ENCODE measurements around the gene ZNF746. TPM values are rescaled to one million over a fixed set of nuclear protein-coding genes. Genes with fewer than 3 reads are reported as not detected.

The ZNF746 gene
- total and polyA plus RNA-seq, 10 of the 15 experiments (the other 5 are each of a cell fraction or from before 2014, with no cell fraction given), result 1.2 to 19.0 (median 6.3) TPM

GRCh38 chr7:149469806-149470205 lies 27.8 kb downstream of the ZNF746 start:
- DNase-seq (ENCODE audit: low read depth, low spot score) (no peak), ATAC-seq (no peak), FAIRE-seq (no peak)
- 96% methylated on average over 8 of the region's 8 CpGs for WGBS (ENCODE audit: insufficient coverage, insufficient replicate concordance, low lambda C conversion rate, missing lambda C conversion rate)
- in situ Hi-C loops (cut with MboI), result no loop called here
- POLR2A ChIA-PET, result no interaction called here
- H3K79me2 ChIP-seq (ENCODE audit: control insufficient read depth, insufficient read depth, low read length), result no peaks in the 10 kb centered on the region
- RAD21 ChIA-PET (ENCODE audit: unreplicated experiment), result no interaction called here
- no peak overlapping the region for H3K4me3 ChIP-seq
- TF ChIP-seq MEF2A (IDR thresholded peaks at IDR 0.05; ENCODE audit: insufficient read depth, low read depth, low read length), result no peak
- TF ChIP-seq NR2C1 (IDR thresholded peaks at IDR 0.05), result no peak
- no peak for TF ChIP-seq ZNF207 (IDR thresholded peaks at IDR 0.05; ENCODE audit: borderline replicate concordance)
- TF ChIP-seq KLF5 (IDR thresholded peaks at IDR 0.05; ENCODE audit: partially characterized antibody), result no peak
- no peak for TF ChIP-seq ELK1 (IDR thresholded peaks at IDR 0.05; ENCODE audit: low read depth, low read length)
- TF ChIP-seq RELB (IDR thresholded peaks at IDR 0.05; ENCODE audit: low read depth), result no peak
- no peak for TF ChIP-seq KAT2A (conservative IDR thresholded peaks at IDR 0.05; ENCODE audit: control insufficient read depth, low read depth, low read length)
- no peak for TF ChIP-seq ASH2L (IDR thresholded peaks at IDR 0.05; ENCODE audit: borderline replicate concordance, low read depth)
- no peak for TF ChIP-seq CBFB (IDR thresholded peaks at IDR 0.05; ENCODE audit: low read depth)
- TF ChIP-seq, protein P1, sequence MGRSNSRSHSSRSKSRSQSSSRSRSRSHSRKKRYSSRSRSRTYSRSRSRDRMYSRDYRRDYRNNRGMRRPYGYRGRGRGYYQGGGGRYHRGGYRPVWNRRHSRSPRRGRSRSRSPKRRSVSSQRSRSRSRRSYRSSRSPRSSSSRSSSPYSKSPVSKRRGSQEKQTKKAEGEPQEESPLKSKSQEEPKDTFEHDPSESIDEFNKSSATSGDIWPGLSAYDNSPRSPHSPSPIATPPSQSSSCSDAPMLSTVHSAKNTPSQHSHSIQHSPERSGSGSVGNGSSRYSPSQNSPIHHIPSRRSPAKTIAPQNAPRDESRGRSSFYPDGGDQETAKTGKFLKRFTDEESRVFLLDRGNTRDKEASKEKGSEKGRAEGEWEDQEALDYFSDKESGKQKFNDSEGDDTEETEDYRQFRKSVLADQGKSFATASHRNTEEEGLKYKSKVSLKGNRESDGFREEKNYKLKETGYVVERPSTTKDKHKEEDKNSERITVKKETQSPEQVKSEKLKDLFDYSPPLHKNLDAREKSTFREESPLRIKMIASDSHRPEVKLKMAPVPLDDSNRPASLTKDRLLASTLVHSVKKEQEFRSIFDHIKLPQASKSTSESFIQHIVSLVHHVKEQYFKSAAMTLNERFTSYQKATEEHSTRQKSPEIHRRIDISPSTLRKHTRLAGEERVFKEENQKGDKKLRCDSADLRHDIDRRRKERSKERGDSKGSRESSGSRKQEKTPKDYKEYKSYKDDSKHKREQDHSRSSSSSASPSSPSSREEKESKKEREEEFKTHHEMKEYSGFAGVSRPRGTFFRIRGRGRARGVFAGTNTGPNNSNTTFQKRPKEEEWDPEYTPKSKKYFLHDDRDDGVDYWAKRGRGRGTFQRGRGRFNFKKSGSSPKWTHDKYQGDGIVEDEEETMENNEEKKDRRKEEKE (IDR thresholded peaks at IDR 0.05), result no peak
- no peak for TF ChIP-seq FOS (IDR thresholded peaks at IDR 0.05; ENCODE audit: borderline replicate concordance, extremely low read depth, insufficient read length)
- TF ChIP-seq PML (IDR thresholded peaks at IDR 0.05; ENCODE audit: low read length), result no peak
- no peak for TF ChIP-seq SRF (IDR thresholded peaks at IDR 0.05; ENCODE audit: low read depth in 2 of 2, low read length in 2 of 2)
- TF ChIP-seq PAX5 (IDR thresholded peaks at IDR 0.05; ENCODE audit: borderline replicate concordance, low read depth, low read length), result no peak
- TF ChIP-seq EED (IDR thresholded peaks at IDR 0.05; ENCODE audit: low read depth), result no peak
- TF ChIP-seq IKZF1 (conservative IDR thresholded peaks at IDR 0.05), result no peak
- TF ChIP-seq, protein P2, sequence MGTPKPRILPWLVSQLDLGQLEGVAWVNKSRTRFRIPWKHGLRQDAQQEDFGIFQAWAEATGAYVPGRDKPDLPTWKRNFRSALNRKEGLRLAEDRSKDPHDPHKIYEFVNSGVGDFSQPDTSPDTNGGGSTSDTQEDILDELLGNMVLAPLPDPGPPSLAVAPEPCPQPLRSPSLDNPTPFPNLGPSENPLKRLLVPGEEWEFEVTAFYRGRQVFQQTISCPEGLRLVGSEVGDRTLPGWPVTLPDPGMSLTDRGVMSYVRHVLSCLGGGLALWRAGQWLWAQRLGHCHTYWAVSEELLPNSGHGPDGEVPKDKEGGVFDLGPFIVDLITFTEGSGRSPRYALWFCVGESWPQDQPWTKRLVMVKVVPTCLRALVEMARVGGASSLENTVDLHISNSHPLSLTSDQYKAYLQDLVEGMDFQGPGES (IDR thresholded peaks at IDR 0.05), result no peak
- no peak for TF ChIP-seq POLR2A (IDR thresholded peaks at IDR 0.05; ENCODE audit: low read depth, low read length)
- no peaks in the 10 kb centered on the region for H3K4me1 ChIP-seq (ENCODE audit: control insufficient read depth, insufficient read depth, low read length)
- peaks cover 0 to 12% of the 10 kb centered on the region in 2 experiments; a peak in 2 of 4 replicates for H3K36me3 ChIP-seq (ENCODE audit: control insufficient read depth in 2 of 2, insufficient read depth in 2 of 2, low read length in 1 of 2)
- H3K27ac ChIP-seq (ENCODE audit: control insufficient read depth, insufficient read depth), result no peak overlapping the region
- no peaks in the 10 kb centered on the region; the same call in 1 of the 3 replicates for H3K9me3 ChIP-seq (replicated peaks; ENCODE audit: control insufficient read depth, insufficient read depth, low read length)
- no TSS peak for BruUV-seq (replicated peaks)
- H3K4me2 ChIP-seq (ENCODE audit: control insufficient read depth, insufficient read depth), result no peak overlapping the region
- no peaks in the 10 kb centered on the region for H3K27me3 ChIP-seq (replicated peaks in 1 of 2; ENCODE audit: control insufficient read depth in 2 of 2, insufficient read depth in 2 of 2, low read length in 1 of 2)
- CTCF ChIA-PET, result no interaction called here
- intact Hi-C loops (cut with micrococcal nuclease; ENCODE audit: unreplicated experiment), result no loop called here
- SMC1A ChIA-PET (ENCODE audit: uncharacterized antibody, unreplicated experiment), result no interaction called here
- H3K9ac ChIP-seq (ENCODE audit: control insufficient read depth, insufficient read depth, low read length), result no peak overlapping the region
- no peaks in the 10 kb centered on the region for H4K20me1 ChIP-seq (ENCODE audit: control insufficient read depth, insufficient read depth)
- no peak overlapping the region for H2AFZ ChIP-seq (ENCODE audit: control insufficient read depth, low read depth, low read length)
